NCI-H82 (cell line): ENCODE results near the gene RAB22A.

Experiments used
- DNase-seq: peaks from one replicate; lab custom pipeline; 2025; lab: John Stamatoyannopoulos, UW

The RAB22A gene

GRCh38 chr20:58309591-58310290, at the start of gene RAB22A:
Gene RAB22A (plus strand): TSS chr20:58309715. CDS start chr20:58309977, 262 bp downstream.
- peak; percentile 79 for DNase-seq

- no peak for DNase-seq
Observed at GRCh38 chr20:58260006-58260405, 49.5 kb upstream of the RAB22A start.

GRCh38 chr20:58261660-58262059, 47.9 kb upstream of the RAB22A start:
- no peak for DNase-seq

GRCh38 chr20:58264271-58264670, 45.2 kb upstream of the RAB22A start:
- DNase-seq = no peak

GRCh38 chr20:58267389-58268215, 41.9 kb upstream of the RAB22A start:
- DNase-seq = no peak

GRCh38 chr20:58268421-58268821, 41.1 kb upstream of the RAB22A start:
- no peak for DNase-seq

- DNase-seq = no peak
Observed at GRCh38 chr20:58268936-58269619, 40.4 kb upstream of the RAB22A start.

- DNase-seq = no peak
Observed at GRCh38 chr20:58271606-58272351, 37.7 kb upstream of the RAB22A start.

GRCh38 chr20:58274384-58274783, 35.1 kb upstream of the RAB22A start:
- DNase-seq = no peak

- no peak for DNase-seq
Observed at GRCh38 chr20:58277107-58277506, 32.4 kb upstream of the RAB22A start.

GRCh38 chr20:58277578-58278472, 31.7 kb upstream of the RAB22A start:
- DNase-seq = no peak

GRCh38 chr20:58286729-58287128, 22.8 kb upstream of the RAB22A start:
- no peak for DNase-seq

GRCh38 chr20:58287638-58288037, 21.9 kb upstream of the RAB22A start:
- DNase-seq = no peak

- no peak for DNase-seq
Observed at GRCh38 chr20:58289143-58289542, 20.4 kb upstream of the RAB22A start.

GRCh38 chr20:58293453-58293852, 16.1 kb upstream of the RAB22A start:
- peak; percentile 74 for DNase-seq

GRCh38 chr20:58294497-58295455, 14.7 kb upstream of the RAB22A start:
- no peak for DNase-seq

- no peak for DNase-seq
Observed at GRCh38 chr20:58296051-58296837, 13.3 kb upstream of the RAB22A start.

GRCh38 chr20:58297394-58297793, 12.1 kb upstream of the RAB22A start:
- DNase-seq = no peak

- DNase-seq = no peak
Observed at GRCh38 chr20:58300321-58300720, 9.2 kb upstream of the RAB22A start.
